ENCODE measurements around the gene RCBTB2. TPM values are rescaled to one million over a fixed set of nuclear protein-coding genes. Genes with fewer than 3 reads are reported as not detected.

Gene RCBTB2
- total RNA-seq, 1 experiment from 2014 or later = 21.0 TPM

DNA sequence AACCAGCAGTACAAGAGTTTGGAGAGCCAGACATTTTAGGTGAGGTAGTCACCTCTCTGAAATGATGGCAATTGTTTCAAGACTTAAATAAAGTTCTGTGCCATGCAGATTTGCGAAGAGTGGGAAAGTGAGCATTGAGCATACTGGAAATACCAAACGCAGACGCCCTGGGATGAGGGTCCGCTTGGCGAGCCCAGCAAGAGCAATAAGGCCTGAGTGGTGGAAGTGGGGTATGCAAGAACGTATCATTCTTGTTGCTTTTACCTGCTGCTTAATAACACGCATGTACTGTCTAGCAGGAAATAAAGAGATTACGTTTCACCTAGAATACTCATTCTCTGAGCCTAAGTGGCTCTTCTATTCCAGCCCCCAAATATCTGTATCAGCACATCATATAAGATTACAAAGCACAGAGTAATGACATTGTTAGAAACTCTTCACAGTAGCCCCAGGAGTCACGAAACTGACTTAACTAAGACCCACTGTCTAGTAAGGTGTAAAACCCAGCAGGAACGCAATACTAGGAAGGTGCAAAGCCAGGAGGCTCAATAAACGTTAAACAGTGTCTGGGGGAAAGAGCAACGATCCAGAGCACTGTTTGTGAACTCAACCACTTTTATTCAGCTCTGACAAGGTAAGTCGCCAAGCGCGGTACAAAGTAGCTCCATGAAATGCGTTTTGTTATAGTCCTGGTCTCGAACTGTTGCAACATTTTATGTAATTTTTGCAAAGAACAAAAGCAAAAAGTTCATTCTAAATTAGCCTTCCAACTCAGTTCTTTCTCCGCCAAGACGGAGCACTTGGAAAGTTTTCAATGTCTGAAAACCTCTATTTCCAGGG, 1.2 kb downstream of the RCBTB2 start:
- no peak for DNase-seq (ENCODE audit: low read depth)

DNA sequence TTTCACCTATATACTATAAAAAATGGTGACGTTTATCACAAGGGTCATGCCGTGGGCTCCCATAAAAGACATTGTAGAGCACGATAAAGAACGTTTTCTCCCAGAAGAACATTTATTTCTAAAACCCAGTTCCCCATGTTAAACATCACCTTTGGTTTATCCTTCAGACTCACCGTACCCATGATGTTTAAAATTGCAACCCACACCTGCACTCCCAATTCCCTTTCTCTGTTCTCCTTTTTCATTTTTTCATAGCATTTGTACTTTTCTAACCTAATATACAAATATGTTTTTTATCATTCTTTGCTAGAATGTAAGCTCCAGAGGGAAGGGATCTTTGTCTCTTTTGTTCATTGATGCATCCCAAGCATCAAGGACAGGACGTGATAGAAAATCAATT, 2.0 kb downstream of the RCBTB2 start:
- DNase-seq (ENCODE audit: low read depth) = no peak

DNA sequence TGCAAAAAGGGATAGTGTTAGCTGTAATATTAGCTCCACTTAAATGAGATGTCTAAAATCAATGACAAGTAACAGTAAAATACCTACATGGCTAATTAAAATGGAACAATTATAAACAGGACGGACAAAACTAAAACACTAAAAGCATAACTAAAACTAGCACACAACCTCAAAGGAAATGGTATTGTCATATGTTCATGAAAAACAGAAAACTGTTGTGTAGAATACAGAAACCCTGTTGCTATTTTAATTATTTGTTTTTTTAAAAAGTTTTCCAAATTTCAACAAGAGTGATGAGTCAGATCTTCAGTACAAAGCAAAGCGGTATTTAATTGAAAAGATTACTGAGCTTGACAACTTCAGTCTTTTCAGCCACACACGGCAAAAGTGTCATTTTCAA, 4.2 kb downstream of the RCBTB2 start:
- DNase-seq (ENCODE audit: low read depth) = no peak

DNA sequence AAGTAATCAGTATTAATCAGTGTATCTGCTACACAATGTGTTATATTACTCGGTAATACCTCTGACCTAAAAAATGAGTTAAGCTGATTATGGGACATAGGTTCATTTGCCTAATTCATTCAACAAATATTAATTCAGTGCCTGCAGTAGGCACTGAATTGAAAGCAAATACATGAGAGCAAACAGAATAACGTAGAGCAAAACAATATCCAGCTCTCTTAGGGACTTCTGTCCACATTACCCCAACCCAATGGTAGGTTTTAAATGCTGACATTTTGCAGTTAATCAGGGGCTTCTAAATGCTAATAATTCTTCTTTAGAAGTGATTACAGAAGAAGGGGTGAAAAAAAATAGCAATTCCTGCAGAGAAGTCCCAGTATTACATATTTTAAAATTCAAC, 4.9 kb downstream of the RCBTB2 start:
- DNase-seq (ENCODE audit: low read depth) = no peak

DNA sequence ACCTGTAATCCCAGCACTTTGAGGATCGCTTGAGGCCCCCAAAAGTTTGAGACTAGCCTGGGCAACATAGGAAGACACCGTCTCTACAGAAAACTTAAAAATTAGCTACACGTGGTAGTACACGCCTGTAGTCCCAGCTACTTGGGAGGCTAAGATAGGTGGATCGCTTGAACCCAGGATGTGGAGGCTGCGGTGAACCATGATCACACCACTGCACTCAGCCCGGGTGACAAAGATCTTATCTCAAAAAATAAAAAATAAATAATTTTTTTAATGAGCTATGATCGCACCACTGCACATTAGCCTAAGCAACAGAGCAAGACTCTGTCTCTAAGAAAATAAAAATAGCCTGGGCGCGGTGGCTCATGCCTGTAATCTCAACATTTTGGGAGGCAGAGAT, 6.6 kb downstream of the RCBTB2 start:
- no peak for DNase-seq (ENCODE audit: low read depth)

DNA sequence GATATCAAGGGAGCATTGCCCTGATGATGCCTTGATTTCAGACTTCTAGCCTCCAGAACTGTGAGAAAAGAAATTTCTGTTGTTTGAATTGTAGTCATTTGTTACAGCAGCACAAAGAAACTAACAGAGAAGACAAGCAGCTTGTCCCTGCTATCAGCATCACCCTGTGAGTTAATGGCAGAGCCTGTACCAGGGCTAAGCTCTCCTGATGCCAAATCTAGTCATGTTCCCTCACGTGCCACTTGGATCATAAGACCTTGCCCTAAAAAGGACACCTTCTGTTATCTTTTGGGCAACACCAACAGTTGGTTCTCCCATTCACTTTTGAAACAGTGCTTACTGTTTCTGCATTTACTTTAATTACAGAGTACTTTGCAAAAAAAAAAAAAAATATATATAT, 14.8 kb downstream of the RCBTB2 start:
- no peak for DNase-seq (ENCODE audit: low read depth)

DNA sequence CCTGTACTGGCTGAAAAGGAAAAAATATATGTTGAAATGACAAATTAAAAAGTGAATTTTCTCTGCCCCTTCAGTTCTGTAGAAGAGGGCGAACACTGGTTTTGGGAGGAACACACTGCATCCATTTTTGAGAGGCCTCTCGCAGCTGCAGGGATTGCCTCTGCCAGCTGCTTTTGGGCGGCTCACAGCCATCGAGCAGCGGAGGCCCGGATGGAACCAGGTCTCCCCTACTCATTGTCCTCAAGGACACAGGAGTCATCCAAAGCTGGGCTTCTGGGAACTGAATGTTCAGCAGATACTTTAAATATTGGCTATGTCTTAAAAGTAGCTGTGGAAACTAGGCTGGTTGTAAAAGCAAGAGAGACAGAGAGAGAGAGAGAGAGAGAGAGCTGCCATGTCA, 17.1 kb downstream of the RCBTB2 start:
- DNase-seq (ENCODE audit: low read depth) = no peak

DNA sequence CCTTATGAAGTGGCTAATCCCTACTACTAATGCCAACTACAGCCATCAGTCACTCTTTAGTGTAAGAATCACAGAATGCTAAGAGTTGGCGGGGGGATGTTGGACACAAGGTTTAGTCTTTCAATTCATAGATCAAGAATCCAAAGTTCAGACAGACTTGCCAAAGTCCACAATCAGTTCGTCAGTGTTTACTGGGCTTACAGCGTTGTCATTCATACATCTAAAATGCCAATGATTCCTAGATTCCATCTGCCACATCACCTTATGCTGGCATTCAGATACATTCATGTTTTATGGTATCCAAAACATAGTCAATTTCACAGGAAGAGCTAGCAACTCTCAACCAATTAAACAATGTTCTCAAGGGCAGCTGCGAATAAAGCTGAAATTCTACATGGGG, 18.1 kb downstream of the RCBTB2 start:
- no peak for DNase-seq (ENCODE audit: low read depth)

DNA sequence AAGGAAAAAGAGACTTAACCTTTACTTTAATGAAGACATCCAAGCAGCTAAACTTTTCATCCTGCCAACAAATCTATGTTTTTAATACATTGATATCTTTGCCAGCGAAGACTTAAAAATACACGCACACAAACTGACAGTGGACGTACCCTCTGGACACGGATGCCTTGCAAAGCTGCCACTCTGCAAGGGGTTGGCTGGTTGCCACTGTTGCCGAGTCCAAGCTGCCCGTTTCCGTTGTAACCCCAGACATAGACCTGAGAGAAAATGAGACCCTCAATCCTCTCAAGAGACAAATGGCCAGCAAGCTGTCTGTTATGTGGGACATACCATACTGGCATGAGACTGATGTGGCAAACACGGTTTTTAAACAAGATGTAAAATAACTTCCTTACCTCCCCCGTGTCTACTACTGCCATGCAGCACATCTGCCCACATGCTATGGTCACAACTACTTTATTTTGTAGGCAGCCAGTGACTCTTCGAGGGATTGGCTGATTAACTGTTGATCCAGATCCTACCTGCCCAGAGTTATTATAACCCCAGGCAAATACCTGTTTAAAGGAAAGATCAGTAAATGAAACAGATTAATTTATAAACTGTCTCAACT, 21.2 kb downstream of the RCBTB2 start:
- peak; percentile 36 for DNase-seq (ENCODE audit: low read depth)

DNA sequence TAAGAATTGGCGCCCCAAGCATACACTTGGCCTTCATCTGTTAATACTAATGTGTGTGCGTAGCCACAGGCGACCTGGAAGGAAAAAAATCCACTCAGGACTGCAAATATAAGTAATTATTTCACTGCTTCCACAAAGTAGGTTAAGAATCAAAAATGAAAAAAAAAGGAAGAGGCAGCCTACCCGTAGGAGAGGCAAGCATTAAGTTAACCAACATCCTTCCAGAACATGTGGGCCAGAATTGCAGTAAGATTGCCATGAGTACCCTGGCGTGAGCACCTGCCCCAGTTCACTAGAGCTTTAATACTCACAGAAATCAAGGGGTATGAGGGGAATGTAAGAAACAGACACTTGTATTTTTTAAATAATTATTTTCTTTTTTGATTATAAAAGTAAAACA, 22.2 kb downstream of the RCBTB2 start:
- no peak for DNase-seq (ENCODE audit: low read depth)

DNA sequence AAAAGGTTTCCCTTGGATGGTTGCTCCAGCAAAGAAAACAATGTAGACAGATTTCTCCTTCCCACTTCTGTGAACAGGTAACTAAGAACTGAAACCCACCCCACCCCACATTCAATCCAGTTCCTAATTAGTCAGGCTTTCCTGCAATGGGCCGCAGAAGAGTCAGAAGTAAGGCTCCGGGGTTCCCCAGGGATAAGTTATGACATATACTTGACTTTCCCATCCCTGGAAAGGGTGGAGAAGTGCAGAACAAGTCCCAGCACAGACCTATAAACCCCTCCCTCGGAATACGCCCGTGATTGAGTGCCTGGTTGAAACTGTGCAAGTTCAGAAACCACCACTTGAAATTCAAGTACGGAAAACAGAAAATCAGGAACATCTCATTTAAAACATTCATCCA, 24.9 kb downstream of the RCBTB2 start:
- DNase-seq (ENCODE audit: low read depth) = no peak

DNA sequence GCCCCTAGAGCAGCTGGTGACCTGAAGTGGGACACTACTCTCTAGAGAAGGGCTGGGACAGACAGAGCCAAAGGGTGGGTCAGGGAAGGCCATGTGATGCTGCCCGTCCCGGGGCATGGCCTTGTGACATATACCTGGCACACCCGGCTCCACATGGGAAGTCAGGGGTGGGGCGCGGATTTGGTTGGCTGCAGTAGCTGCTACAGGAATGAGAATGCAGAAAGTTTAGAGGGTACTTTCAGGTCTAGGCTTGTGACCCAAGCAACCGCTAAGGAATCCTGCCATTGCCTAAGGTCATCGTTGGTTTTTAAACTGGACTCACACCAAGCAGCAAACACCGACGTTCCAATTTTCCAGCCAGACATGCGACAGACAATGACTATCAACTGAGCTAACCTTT, 25.9 kb downstream of the RCBTB2 start:
- no peak for DNase-seq (ENCODE audit: low read depth)

DNA sequence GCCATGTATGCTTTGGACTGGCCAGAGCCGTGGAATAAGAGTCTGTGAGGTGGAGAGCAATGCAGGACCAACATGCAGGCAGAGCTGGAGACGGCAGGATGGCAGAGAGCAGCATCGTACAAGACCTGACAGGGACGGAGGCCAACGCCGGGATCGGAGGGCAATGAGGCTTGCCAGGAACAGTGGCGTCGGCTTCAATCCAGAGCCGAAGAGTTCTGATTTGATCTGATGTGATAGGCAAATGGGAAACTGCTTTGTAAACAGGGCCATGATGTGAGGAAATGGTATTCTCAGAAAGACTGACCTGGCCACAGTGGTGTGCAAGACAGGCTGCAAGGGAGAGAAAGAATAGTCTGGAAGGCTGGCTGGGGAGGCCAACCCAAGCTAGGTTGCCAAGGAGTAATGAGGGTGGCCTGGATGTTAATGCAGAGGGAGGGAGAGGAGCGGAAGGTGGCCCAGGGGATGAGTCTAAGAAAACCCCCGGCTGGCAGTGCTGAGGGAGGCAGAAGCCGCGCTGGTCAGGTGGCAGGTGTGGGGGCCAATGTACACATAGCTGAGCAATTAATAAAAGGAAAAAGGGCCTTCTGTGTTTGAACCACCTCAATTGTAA, 26.7 kb downstream of the RCBTB2 start:
- no peak for DNase-seq (ENCODE audit: low read depth)

DNA sequence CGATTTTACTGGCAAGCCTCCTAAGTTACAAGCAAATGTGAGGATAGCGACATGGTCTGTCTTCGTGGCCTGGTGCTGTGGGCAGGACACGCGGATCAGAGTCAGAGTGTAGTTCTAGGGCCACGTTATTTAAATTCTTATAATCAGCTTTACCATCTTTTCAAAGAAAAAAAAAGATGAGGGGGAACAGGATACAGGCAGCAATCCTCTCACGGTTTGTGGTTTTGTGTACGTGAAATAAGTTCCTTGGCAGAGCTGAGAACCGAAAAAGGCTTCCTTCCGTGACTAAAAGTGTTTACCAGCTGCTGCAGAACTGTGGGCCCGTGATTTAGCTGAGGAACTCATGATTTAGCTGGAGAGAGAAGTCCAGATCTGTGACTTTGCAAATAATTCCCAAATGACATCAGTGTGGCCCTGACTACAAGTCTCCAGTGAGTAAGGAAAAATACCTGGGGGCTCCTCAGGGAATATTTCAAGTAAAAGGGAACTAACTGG, 27.2 kb downstream of the RCBTB2 start:
- DNase-seq (ENCODE audit: low read depth) = peak; percentile 97

DNA sequence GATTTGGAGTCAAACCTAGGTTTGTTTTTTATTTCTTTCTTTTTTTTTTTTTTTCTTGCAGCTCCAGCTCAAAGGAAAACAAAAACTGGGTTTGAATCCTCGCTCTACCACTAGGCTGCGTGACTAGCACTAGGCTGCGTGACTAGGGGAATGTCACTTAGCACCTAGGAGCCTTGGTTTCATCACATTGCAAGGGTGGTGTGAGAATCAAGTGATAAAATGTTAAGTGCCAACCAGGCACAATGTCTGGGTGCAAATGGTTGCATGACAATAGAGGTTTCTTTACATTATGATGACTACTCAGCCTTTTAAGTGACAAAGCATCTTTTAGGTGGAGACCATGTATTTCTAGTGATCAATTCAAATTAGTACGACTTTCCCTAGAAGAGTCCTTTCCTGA, 27.9 kb downstream of the RCBTB2 start:
- peak; percentile 17 for DNase-seq (ENCODE audit: low read depth)

DNA sequence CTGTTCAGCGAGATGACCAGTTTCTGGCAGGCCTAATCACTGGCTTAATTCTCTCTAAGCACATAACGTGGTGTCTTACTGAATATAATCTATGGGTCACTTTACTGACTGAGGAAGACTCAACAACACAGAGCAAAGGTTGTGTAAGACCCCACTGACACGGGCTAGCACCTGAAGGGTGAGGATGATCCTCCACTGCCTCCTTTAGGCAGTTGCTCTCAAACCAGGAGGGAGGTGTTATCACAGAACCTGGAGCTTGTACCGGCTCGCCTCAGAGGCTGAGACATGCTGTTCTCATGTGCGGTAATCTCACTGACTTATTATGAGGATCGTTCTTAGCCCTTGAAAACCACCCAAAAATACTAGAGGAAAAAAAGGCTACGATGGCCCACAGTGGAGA, 28.3 kb downstream of the RCBTB2 start:
- DNase-seq (ENCODE audit: low read depth) = peak; percentile 9

DNA sequence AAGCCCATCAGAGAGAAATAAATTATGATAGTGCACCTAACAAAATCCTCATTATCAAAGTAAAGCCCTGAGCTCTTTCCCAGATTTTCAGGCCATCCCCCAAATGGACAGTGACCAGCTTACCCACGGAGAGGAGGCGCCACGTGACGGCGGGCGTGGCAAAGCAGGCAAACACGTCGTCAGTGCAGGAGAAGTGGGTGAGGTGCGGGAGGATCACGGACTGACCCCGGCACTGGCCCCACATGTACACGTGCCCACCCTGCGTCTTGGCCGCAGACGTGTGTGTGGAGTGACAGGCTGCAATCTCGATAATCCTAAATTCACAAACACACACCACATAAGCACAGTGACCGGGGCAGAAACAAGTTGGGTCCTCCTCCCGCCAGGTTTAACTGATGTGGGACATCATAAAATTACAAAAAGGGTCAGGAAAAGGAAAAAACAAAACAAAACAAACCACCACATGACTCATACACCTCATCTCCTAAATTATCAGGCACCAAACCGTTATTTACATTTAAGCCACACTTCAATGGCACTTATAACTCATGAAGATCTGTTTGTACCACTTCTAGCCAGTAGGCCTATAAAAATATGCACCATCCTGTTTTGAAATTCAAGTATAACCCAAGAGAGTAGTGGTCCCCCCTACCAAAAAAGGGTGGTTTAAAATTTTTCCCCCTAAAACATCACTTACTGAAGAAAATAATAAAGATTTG, 30.1 kb downstream of the RCBTB2 start:
- DNase-seq (ENCODE audit: low read depth) = peak; percentile 9

DNA sequence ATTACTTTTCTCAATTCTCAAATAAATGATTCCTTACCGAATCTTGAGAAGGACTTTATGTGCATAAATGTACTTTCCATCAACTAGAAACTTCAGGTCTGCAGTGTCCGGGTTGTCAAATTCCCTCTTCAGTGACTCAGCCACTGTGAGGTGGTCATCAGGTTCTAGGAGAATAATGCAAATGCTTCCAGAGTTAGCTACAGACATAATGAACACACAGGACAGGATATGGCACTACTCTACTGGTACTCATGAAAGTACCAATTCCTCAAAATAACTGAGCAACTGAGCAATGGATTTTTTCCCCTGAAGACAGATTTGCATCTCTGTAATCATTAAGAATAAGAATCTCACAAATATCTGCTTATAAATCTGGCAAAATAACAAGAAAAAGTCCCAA, 31.2 kb downstream of the RCBTB2 start:
- DNase-seq (ENCODE audit: low read depth) = peak; percentile 48

DNA sequence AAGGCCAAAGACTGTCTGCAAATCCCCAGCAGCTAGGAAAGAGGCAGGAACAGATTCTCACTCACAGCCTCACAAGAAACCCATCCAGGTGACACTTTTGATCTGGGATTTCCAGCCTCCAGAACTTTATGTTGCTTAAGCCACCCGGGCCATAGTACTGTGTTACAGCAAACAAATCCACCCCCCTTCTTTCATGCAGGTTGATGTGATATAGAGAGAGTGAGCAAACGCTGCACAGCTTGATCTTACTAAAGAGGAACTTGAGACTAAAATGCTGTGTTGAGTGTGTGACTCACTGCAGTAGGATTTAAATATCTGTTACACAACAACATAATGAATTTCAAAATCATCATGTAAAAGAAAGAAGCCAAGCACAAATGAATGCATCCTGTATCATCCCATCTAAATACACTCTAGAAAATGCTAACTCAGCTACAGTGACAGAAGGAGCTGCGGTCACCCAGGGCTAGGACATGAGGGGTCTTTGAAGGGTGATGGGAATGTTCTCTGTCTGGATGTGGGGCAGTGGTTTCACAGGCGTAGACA, 32.2 kb downstream of the RCBTB2 start:
- DNase-seq (ENCODE audit: low read depth) = peak; percentile 91

DNA sequence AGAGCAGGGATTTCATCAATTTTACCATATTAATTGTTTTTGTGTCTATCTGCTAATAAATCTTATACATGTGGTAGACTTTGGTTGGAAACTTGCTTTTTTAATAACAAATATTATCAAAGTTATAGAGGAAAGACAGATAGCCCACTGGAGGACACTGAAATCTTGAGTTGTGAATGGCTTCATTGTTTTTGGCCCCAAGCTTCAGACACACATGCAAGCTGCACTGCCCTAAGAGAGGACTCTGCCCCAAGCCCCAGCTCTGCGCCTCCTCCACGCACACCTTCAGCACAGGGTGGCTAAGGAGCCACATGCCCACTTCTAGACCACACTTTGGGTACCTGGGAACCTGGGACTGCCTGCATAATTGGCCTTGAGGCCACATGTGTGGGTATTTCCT, 35.2 kb downstream of the RCBTB2 start:
- no peak for DNase-seq (ENCODE audit: low read depth)

DNA sequence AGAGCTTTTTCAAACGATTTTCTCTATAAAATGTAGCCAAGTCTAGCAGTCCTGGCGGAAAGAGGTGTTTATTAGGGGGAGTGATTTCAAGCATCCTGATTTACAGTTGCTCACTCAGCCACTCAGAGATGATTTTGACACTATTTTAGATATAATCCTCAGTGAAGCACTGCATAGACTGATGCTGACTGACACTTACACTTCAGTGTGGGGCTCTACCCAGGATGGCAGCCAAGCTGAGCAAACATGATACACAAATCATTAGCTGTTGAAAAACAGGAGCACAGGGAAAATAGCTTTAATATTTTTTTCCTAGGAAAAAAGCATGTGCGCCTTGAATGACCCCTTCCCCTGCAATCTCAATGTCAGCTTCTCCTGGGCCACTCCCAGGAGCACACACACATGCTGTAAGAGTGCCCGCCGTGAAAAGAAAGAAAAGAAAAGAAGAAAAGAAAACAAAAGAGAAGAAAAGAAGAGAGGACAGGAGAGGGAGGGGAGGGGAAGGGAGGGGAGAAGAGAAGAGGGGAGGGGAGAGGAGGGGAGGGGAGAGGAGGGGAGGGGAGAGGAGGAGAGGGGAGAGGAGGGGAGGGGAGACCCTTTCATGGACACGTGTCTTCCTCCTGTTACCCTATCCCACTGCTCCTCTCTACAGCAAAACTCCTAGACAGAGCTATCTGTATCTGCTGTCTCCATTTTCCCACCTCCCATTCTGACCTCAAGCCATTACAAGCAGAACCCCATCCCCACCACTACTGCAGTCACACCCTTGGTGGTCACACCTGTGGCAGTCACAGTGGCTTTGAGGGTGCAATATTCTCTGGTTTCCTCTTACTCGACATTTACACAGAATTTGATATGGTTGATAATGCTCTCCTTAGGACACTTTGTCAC, 36.4 kb downstream of the RCBTB2 start:
- DNase-seq (ENCODE audit: low read depth) = no peak

All from LHCN-M2 (cell line).